Heart right ventricle (tissue), 16 donors: ENCODE measurements around the gene APLN. TPM values are rescaled to one million over a fixed set of nuclear protein-coding genes. Genes with fewer than 3 reads are reported as not detected.
A peak's percentile ranks its signal among the peaks of the same experiment; 100 is the strongest.

Source experiments
- ATAC-seq, 8 donors: fragments of 200-7000 bp; cut with Tn5 transposase; one replicate each; pipeline ENCODE4 v1.9.1; 2020; ENCODE audit warnings: mild to moderate bottlenecking in 8 of 8, moderate library complexity in 8 of 8, moderate number of reproducible peaks in 1 of 8
- DNase-seq, 2 donors: peaks; one replicate each; pipeline ENCODE4 v3.0.0-alpha.2; 2020
- H3K27ac ChIP-seq, 10 donors: fragments of 200-600 bp; sonication (generic) in 2 of 10; one replicate each; pipeline versions ENCODE4 v1.5.0 to v1.8.0; 2020 to 2022; ENCODE audit warnings: mild to moderate bottlenecking in 3 of 10
- H3K27me3 ChIP-seq, 7 donors: fragments of 200-600 bp; one replicate each; pipeline ENCODE4 v1.8.0; 2021 to 2022; ENCODE audit warnings: mild to moderate bottlenecking in 2 of 7
- H3K36me3 ChIP-seq, 9 donors: fragments of 200-600 bp; sonication (generic) in 1 of 9; one replicate each; pipeline versions ENCODE4 v1.5.0 to v1.8.0; 2020 to 2022; ENCODE audit warnings: mild to moderate bottlenecking in 2 of 9
- H3K4me1 ChIP-seq, 9 donors: fragments of 200-600 bp; sonication (generic) in 1 of 9; one replicate each; pipeline versions ENCODE4 v1.5.0 to v1.8.0; 2020 to 2022; ENCODE audit warnings: mild to moderate bottlenecking in 4 of 9
- H3K4me3 ChIP-seq, 10 donors: fragments of 200-600 bp; sonication (generic) in 2 of 10; one replicate each; pipeline versions ENCODE4 v1.5.0 to v1.8.0; 2020 to 2022; ENCODE audit warnings: mild to moderate bottlenecking in 7 of 10, moderate library complexity in 2 of 10
- H3K9me3 ChIP-seq, 11 donors: fragments of 200-600 bp in 10 of 11; sonication (generic) in 2 of 11; one replicate each; pipeline versions ENCODE4 v1.5.0 to v1.8.0; 2013 to 2022; ENCODE audit warnings: mild to moderate bottlenecking in 2 of 11, control low read depth in 1 of 11, moderate library complexity in 1 of 11
- CTCF ChIP-seq, 9 donors: fragments of 200-600 bp; sonication (generic) in 2 of 9; IDR thresholded peaks; one replicate each; pipeline versions ENCODE4 v1.5.0 to v1.8.0; 2021 to 2022; ENCODE audit warnings: antibody characterized with exemption in 9 of 9, mild to moderate bottlenecking in 5 of 9, moderate library complexity in 1 of 9
- WGBS, 2 donors: extraction: QIAGEN DNeasy Blood & Tissue Kit; methylation state at CpG; one replicate each; pipeline ENCODE4 v1.1.7; 2013; ENCODE audit warnings: inconsistent platforms in 1 of 2; 5-methylcytosine and 5-hydroxymethylcytosine counted together
- intact Hi-C, 10 donors: fragments of 100-400 bp; cut with DNase I; formaldehyde crosslinking; loops; one replicate each; pipeline versions ENCODE4 v1.11.1 to v1.14.2; 2022
- polyA plus RNA-seq, 2 donors: library from polyadenylated mRNA; stranded (reverse); fragments of 200-250 nt; gene quantifications; one replicate each; pipeline ENCODE4 v1.2.3, GENCODE V29; 2013
- total RNA-seq, 10 donors: library from RNA; stranded (reverse); fragmentation: NEBNext Ultra II Directional in 3 of 10; extraction: Animal tissue kit (Norgen Biotek cat#: 25700) in 3 of 10; gene quantifications; one replicate each; pipeline versions ENCODE4 v1.2.1 to v1.2.4, GENCODE V29; 2021 to 2023
- donor health status: Arrhythmogenic right ventricular cardiomyopathy.
- donor health status: ischemic (EF 13 %, LVEDD 7.1; RV severe dilation, severe dysfunction).
- donor health status: healthy with polysubstance abuse.
- donor health status: DM: no; HTN: yes; CAD: no.
- donor health status: DM: no; HTN: no; CAD: no.
- donor health status: ischemic (EF 25% LVEDD 6.9; RV normal size, moderate dysfunction).
- donor health status: ischemic (EF 25% LVEDD 5.7; RV mildly dilated, moderate dysfunction).
- donor health status: healthy.
- donor health status: DM: yes; HTN: yes; CAD: no.
- donor health status: Ischemic cardiomyopathy.
- donor health status: ischemic (EF 35%, LVEDD 5.7; RV mildly dilated, moderate dysfunction).
- donor health status: nonischemic (EF 11% LVEDD 7.7; RV severe dilation, severe dysfunction).
- donor health status: DM: yes; HTN: yes; CAD: no.
- donor health status: PGD.
- donor health status: ischemic (EF 29% LVEDD 5.4; RV normal size, mild dysfunction).
- donor health status: nonischemic (EF 23%, LVEDD 6.1; RV moderate dilation, normal function).

The APLN gene
- total and polyA plus RNA-seq, 12 donors, result 2.7 to 44.7 (median 13.3) TPM

GRCh38 chrX:129700536-129700935 lies 45.8 kb upstream of the APLN start:
- peak overlapping the region in 2 of 10 donors; percentile 58 to 71 for H3K27ac ChIP-seq
- no peak for TF ChIP-seq CTCF (IDR thresholded peaks at IDR 0.05)
- DNase-seq, result no peak
- intact Hi-C loops, result loop anchor here in 1 of 10 donors (5.0 kb wide), 1 partner anchor 38 kb away; no protein-coding TSS in a partner anchor
- WGBS, 2 donors, result 95 to 97% methylated on average over 4 of the region's 4 CpGs
- no peak for ATAC-seq
- H3K9me3 ChIP-seq, result no peaks in the 10 kb centered on the region
- H3K27me3 ChIP-seq, result peaks cover 0 to 6% (median 0%) of the 10 kb centered on the region in 7 donors
- peaks cover 0 to 18% (median 6%) of the 10 kb centered on the region in 9 donors for H3K4me1 ChIP-seq
- H3K36me3 ChIP-seq, result no peaks in the 10 kb centered on the region
- H3K4me3 ChIP-seq, result no peak overlapping the region

GRCh38 chrX:129698150-129698549 lies 43.4 kb upstream of the APLN start:
- peaks cover 0 to 6% (median 0%) of the 10 kb centered on the region in 7 donors for H3K27me3 ChIP-seq
- peak overlapping the region in 1 of 10 donors; percentile 7 for H3K27ac ChIP-seq
- ATAC-seq (no peak), DNase-seq (no peak)
- no peak overlapping the region for H3K4me3 ChIP-seq
- peaks cover 0 to 18% (median 6%) of the 10 kb centered on the region in 9 donors for H3K4me1 ChIP-seq
- intact Hi-C loops, result no loop called here
- no peaks in the 10 kb centered on the region for H3K9me3 ChIP-seq
- no peaks in the 10 kb centered on the region for H3K36me3 ChIP-seq
- TF ChIP-seq CTCF (IDR thresholded peaks at IDR 0.05), result no peak

GRCh38 chrX:129697204-129697829 lies 42.6 kb upstream of the APLN start:
- DNase-seq (peak in 1 of 2 donors; percentile 24), ATAC-seq (peak in 6 of 8 donors; percentile 68 to 87 (median 78))
- intact Hi-C loops, result no loop called here
- Histone ChIP-seq H3K9me3 (no peaks in the 10 kb centered on the region), H3K27me3 (peaks cover 0 to 6% (median 0%) of the 10 kb centered on the region in 7 donors), H3K36me3 (no peaks in the 10 kb centered on the region), H3K27ac (no peak overlapping the region), H3K4me1 (peaks cover 0 to 18% (median 6%) of the 10 kb centered on the region in 9 donors), H3K4me3 (no peak overlapping the region)
- 60 to 63% methylated on average over 9 of the region's 9 CpGs for WGBS, 2 donors
- TF ChIP-seq CTCF (IDR thresholded peaks at IDR 0.05), result no peak

- 90 to 92% methylated on average over 8 of the region's 8 CpGs for whole genome bisulfite sequencing, 2 donors
- TF ChIP-seq CTCF (IDR thresholded peaks at IDR 0.05), result no peak
- ATAC-seq, result no peak
- peaks cover 0 to 6% (median 0%) of the 10 kb centered on the region in 7 donors for H3K27me3 ChIP-seq
- H3K9me3 ChIP-seq, result no peaks in the 10 kb centered on the region
- intact Hi-C loops, result no loop called here
- no peak overlapping the region for H3K27ac ChIP-seq
- H3K36me3 ChIP-seq, result no peaks in the 10 kb centered on the region
- peaks cover 0 to 11% (median 3%) of the 10 kb centered on the region in 9 donors for H3K4me1 ChIP-seq
- no peak for DNase-seq
- H3K4me3 ChIP-seq, result no peak overlapping the region
Observed at GRCh38 chrX:129696463-129697155, 41.9 kb upstream of the APLN start.
